HS-5 (cell line): ENCODE results near the gene BAIAP2L1.

Experiments
- DNase-seq: peaks from one replicate; pipeline ENCODE4 v3.0.0-alpha.2; 2012; ENCODE audit warnings: low read depth

The BAIAP2L1 gene

GRCh38 chr7:98276241-98276761, 124.6 kb downstream of the BAIAP2L1 start:
- DNase-seq = no peak

- no peak for DNase-seq
Observed at GRCh38 chr7:98267303-98267702, 133.6 kb downstream of the BAIAP2L1 start.

GRCh38 chr7:98266840-98267239, 134.1 kb downstream of the BAIAP2L1 start:
- no peak for DNase-seq

- DNase-seq = no peak
Observed at GRCh38 chr7:98265841-98266271, 135.0 kb downstream of the BAIAP2L1 start.

- no peak for DNase-seq
Observed at GRCh38 chr7:98257701-98258100, 143.2 kb downstream of the BAIAP2L1 start.

- no peak for DNase-seq
Observed at GRCh38 chr7:98256431-98256830, 144.5 kb downstream of the BAIAP2L1 start.

- DNase-seq = no peak
Observed at GRCh38 chr7:98254951-98255610, 145.8 kb downstream of the BAIAP2L1 start.

GRCh38 chr7:98254516-98254915, 146.4 kb downstream of the BAIAP2L1 start:
- no peak for DNase-seq

- DNase-seq = no peak
Observed at GRCh38 chr7:98252425-98253054, 148.3 kb downstream of the BAIAP2L1 start.

- DNase-seq = peak; percentile 28
Observed at GRCh38 chr7:98251601-98252424, 149.1 kb downstream of the BAIAP2L1 start, which contains the start of gene TECPR1. TSS of gene TECPR1 (minus strand) at chr7:98252232. CDS start at chr7:98246146, 6,086 bp downstream.

- no peak for DNase-seq
Observed at GRCh38 chr7:98251231-98251600, 149.7 kb downstream of the BAIAP2L1 start.

GRCh38 chr7:98250789-98251188, 150.1 kb downstream of the BAIAP2L1 start:
- no peak for DNase-seq

- no peak for DNase-seq
Observed at GRCh38 chr7:98249106-98249505, 151.8 kb downstream of the BAIAP2L1 start.

GRCh38 chr7:98248156-98248555, 152.7 kb downstream of the BAIAP2L1 start:
- DNase-seq = no peak

GRCh38 chr7:98244871-98245270, 156.0 kb downstream of the BAIAP2L1 start:
- DNase-seq = no peak

- no peak for DNase-seq
Observed at GRCh38 chr7:98242934-98243333, 158.0 kb downstream of the BAIAP2L1 start.

- no peak for DNase-seq
Observed at GRCh38 chr7:98242342-98242741, 158.5 kb downstream of the BAIAP2L1 start.

- no peak for DNase-seq
Observed at GRCh38 chr7:98241674-98242241, 159.1 kb downstream of the BAIAP2L1 start.
